AG10803 (cell line): Measurements from ENCODE around the gene PDZD2.

ENCODE experiments used
- DNase-seq: peaks from one replicate; pipeline ENCODE4 v3.0.0; 2010; ENCODE audit warnings: low read depth
- H3K4me3 ChIP-seq: 2 replicates; pipeline ENCODE4 v1.5.1; 2011; ENCODE audit warnings: mild to moderate bottlenecking, low read length, control low read depth
- TF ChIP-seq, protein P1 (sequence below): conservative IDR thresholded peaks from 2 replicates; pipeline ENCODE4 v1.5.1; 2011; ENCODE audit warnings: mild to moderate bottlenecking, low read length, control low read depth, inconsistent platforms

PDZD2 gene

DNA sequence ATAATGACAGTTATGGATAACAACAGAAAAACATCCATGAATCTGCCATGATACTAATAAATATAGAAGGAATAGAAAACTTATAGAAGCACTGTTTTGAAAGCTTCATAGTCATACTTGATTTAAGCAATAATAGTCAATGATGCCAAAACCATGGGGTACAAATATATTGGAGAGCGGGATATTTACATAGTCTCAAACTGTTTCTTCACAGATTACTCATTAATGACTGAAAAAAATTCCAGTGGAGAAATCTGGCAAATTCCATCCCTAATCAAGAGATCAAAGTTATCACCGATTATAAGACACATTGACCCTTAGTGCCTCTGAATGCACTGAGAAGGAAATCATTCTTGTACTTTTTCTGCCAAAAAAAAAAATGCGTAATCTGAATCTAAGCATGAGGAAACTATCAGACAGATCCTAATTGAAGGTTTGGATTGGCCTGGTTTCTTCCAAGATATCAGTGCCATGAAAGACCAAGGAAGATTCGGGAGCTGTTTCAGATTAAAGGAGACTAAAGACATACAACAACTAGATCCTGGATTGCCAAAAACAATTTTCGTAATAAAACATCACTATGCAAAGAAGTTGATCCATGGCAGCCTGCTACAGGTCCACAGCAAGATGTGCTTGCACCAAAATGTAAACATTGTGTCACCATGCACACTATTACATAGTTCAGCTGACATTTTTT is 429.0 kb downstream of the PDZD2 start:
- H3K4me3 ChIP-seq = no peak overlapping the region
- TF ChIP-seq, protein P1, sequence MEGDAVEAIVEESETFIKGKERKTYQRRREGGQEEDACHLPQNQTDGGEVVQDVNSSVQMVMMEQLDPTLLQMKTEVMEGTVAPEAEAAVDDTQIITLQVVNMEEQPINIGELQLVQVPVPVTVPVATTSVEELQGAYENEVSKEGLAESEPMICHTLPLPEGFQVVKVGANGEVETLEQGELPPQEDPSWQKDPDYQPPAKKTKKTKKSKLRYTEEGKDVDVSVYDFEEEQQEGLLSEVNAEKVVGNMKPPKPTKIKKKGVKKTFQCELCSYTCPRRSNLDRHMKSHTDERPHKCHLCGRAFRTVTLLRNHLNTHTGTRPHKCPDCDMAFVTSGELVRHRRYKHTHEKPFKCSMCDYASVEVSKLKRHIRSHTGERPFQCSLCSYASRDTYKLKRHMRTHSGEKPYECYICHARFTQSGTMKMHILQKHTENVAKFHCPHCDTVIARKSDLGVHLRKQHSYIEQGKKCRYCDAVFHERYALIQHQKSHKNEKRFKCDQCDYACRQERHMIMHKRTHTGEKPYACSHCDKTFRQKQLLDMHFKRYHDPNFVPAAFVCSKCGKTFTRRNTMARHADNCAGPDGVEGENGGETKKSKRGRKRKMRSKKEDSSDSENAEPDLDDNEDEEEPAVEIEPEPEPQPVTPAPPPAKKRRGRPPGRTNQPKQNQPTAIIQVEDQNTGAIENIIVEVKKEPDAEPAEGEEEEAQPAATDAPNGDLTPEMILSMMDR = no peak
- DNase-seq = no peak

DNA sequence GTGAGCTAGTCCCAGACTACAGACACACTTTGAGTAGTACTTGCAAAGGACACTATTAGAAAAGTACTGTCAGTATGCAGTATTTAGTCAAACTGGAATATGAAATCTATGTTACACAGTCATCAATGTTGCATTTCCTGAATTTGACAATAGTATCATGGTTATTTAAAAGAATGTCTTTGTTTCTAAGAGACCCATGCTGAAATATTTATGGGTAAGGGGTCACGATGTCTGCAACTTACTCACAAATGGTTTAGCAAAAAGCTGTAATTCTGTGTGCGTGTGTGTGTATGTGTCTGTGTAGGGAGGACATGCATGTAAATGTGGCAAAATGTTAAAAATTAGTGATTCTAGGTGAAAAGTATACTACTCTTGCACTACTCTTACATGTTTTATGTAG is 429.6 kb downstream of the PDZD2 start:
- H3K4me3 ChIP-seq = no peak overlapping the region
- DNase-seq = no peak
- TF ChIP-seq, protein P1 = no peak

DNA sequence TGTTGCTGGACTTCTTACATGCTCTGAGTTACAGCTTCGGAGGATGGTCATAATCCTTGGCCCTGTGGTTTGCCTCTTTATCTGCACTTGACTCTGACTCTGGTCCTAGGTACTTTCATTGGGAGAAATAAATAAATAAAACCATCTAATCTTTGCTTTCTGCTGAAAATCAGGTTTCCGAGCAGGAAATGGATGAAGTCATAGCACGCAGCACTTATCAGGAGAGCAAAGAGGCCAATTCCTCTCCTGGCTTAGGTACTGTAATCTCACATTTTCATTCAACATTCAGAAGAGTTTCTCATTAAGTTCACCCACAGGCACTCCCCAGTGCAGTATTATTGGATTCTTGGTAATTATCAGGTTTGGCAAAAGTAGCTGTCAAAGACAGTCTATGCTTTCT is 430.5 kb downstream of the PDZD2 start:
- TF ChIP-seq, protein P1 = no peak
- no peak overlapping the region for H3K4me3 ChIP-seq
- no peak for DNase-seq

DNA sequence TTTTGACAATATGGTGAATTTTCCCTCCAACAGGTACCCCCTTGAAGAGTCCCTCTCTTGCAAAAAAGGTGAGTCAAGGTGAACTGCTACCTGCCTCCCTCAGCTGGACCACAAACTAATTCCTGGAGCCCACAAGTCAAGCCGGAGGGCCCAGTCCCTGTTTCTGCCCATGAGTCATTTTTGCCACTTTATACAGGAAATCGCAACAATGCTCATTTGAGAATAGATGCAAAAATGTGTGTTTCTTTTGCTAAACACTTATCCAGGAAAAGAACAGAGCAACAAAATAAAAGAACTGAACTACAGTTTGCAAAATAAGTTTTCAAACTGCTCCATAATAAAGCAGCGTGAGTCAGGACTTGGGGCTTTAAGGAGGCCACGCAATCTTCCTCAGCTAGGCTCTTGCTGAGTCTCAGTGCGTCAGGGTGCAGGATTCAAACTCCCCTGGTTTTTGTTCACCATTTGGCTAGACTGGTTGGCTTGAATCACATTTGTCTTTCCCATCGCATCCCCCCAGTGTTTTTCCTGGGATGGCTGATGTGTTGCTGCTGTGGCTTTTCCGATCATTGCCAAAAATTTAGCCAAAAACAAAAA is 432.5 kb downstream of the PDZD2 start:
- peak; percentile 37 for DNase-seq
- no peak overlapping the region for H3K4me3 ChIP-seq
- TF ChIP-seq, protein P1 = no peak

DNA sequence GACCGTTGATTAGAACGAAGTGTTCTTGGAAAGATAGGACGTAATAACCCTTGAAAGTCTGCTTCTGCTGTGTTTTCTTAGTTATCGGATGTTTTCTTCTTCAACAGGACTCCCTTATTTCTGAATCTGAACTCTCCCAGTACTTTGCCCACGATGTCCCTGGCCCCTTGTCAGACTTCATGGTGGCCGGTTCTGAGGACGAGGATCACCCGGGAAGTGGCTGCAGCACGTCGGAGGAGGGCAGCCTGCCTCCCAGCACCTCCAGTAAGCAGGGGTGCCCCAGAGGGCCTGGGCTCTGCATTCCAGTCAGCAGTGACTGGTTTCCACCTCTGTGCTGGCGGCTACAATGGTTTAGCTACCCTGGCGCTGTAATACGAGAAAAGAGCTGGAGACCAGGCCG is 433.1 kb downstream of the PDZD2 start:
- TF ChIP-seq, protein P1 = no peak
- DNase-seq = no peak
- no peak overlapping the region for H3K4me3 ChIP-seq

DNA sequence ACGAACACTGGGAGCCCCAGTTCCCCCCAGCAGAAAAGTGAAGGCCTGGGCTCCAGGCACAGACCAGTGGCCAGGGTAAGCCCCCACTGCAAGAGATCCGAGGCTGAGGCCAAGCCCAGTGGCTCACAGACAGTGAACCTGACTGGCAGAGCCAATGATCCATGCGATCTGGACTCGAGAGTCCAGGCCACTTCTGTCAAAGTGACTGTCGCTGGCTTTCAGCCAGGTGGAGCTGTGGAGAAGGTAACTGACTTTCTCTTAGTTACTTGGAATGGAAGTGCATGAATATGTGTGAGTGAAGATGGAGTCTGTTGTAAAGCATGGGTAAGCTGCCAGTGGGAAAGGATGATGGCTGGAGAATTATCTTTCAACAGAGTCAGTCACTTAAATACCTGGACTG is 435.5 kb downstream of the PDZD2 start:
- no peak for DNase-seq
- no peak overlapping the region for H3K4me3 ChIP-seq
- TF ChIP-seq, protein P1 = no peak
